ENCODE measurements around the gene DDR1.

GRCh38 chr6:30834646-30835045 is 49.7 kb upstream of the DDR1 start:
- TF ChIP-seq FOXM1 (IDR thresholded peaks at IDR 0.05; ENCODE audit: borderline replicate concordance, low read depth) (no peak), RAD21 (IDR thresholded peaks at IDR 0.05; ENCODE audit: low read depth) (no peak), EP300 (IDR thresholded peaks at IDR 0.05; ENCODE audit: borderline replicate concordance) (no peak), MAX (IDR thresholded peaks at IDR 0.05) (no peak), CEBPB (IDR thresholded peaks at IDR 0.05) (no peak), NFIC (IDR thresholded peaks at IDR 0.05) (no peak), REST (IDR thresholded peaks at IDR 0.05; ENCODE audit: low read depth) (no peak)
- TF ChIP-seq, protein P1, sequence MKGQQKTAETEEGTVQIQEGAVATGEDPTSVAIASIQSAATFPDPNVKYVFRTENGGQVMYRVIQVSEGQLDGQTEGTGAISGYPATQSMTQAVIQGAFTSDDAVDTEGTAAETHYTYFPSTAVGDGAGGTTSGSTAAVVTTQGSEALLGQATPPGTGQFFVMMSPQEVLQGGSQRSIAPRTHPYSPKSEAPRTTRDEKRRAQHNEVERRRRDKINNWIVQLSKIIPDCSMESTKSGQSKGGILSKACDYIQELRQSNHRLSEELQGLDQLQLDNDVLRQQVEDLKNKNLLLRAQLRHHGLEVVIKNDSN (IDR thresholded peaks at IDR 0.05): no peak
